MM.1S (cell line): ENCODE data around the gene RHOH.

ENCODE experiments used
- DNase-seq: peaks from one replicate; pipeline ENCODE4 v3.0.0-alpha.2; 2015
- H2AFZ ChIP-seq: fragments of 300-600 bp; sonication (generic); 2 replicates; pipeline ENCODE4 v1.6.0; 2016; ENCODE audit warnings: antibody characterized with exemption, low read length
- H3F3A ChIP-seq: fragments of 300-600 bp; sonication (generic); 2 replicates; pipeline ENCODE4 v1.6.1; 2016; ENCODE audit warnings: mild to moderate bottlenecking, antibody characterized with exemption, low read length, moderate library complexity, mixed read lengths; ENCODE audit not compliant: insufficient read depth
- H3K27ac ChIP-seq: fragments of 300-600 bp; sonication (generic); 2 replicates; pipeline ENCODE4 v1.5.1; 2016; ENCODE audit warnings: mild to moderate bottlenecking, low read length
- H3K27me3 ChIP-seq: fragments of 300-600 bp; sonication (generic); replicated peaks from 2 replicates; pipeline ENCODE4 v1.6.0; 2016; ENCODE audit warnings: low read length; ENCODE audit not compliant: insufficient read depth
- H3K36me3 ChIP-seq: fragments of 300-600 bp; sonication (generic); replicated peaks from 2 replicates; pipeline ENCODE4 v1.6.1; 2016; ENCODE audit warnings: mild to moderate bottlenecking, low read length, mixed read lengths; ENCODE audit not compliant: insufficient read depth
- H3K4me1 ChIP-seq: fragments of 300-600 bp; sonication (generic); 2 replicates; pipeline ENCODE4 v1.6.1; 2016; ENCODE audit warnings: low read length, mixed read lengths
- H3K4me2 ChIP-seq: fragments of 300-600 bp; sonication (generic); 2 replicates; pipeline ENCODE4 v1.6.0; 2016; ENCODE audit warnings: low read depth, low read length
- H3K4me3 ChIP-seq: fragments of 300-600 bp; sonication (generic); 2 replicates; pipeline ENCODE4 v1.5.1; 2016; ENCODE audit warnings: low read length, mixed read lengths
- H3K79me2 ChIP-seq: fragments of 300-600 bp; sonication (generic); 2 replicates; pipeline ENCODE4 v1.6.1; 2016; ENCODE audit warnings: mixed run types, low read length, mixed read lengths
- H3K9ac ChIP-seq: fragments of 300-600 bp; sonication (generic); 2 replicates; pipeline ENCODE4 v1.6.1; 2016; ENCODE audit warnings: low read length, mixed read lengths
- H3K9me2 ChIP-seq: fragments of 300-600 bp; sonication (generic); replicated peaks from 2 replicates; pipeline ENCODE4 v1.6.1; 2016; ENCODE audit warnings: mild to moderate bottlenecking, low read length, mixed read lengths; ENCODE audit not compliant: insufficient read depth
- H3K9me3 ChIP-seq: fragments of 300-600 bp; sonication (generic); replicated peaks from 2 replicates; pipeline ENCODE4 v1.6.1; 2016; ENCODE audit warnings: mild to moderate bottlenecking, low read length, mixed read lengths; ENCODE audit not compliant: insufficient read depth
- H4K20me1 ChIP-seq: fragments of 300-600 bp; sonication (generic); 2 replicates; pipeline ENCODE4 v1.6.1; 2016; ENCODE audit warnings: mild to moderate bottlenecking, low read length, moderate library complexity, mixed read lengths; ENCODE audit not compliant: insufficient read depth
- CTCF ChIP-seq: fragments of 300-600 bp; sonication (generic); IDR thresholded peaks from 2 replicates; pipeline ENCODE4 v1.5.1; 2016; ENCODE audit warnings: antibody characterized with exemption, low read length, mixed read lengths
- EZH2 ChIP-seq: fragments of 300-600 bp; sonication (generic); optimal IDR thresholded peaks from 2 replicates; pipeline ENCODE3; 2017; ENCODE audit warnings: low read depth, mild to moderate bottlenecking, antibody characterized with exemption, low read length, mixed read lengths
- EZH2phosphoT487 ChIP-seq: fragments of 300-600 bp; sonication (generic); IDR thresholded peaks from 2 replicates; pipeline ENCODE4 v1.6.1; 2018; ENCODE audit warnings: antibody characterized with exemption, low read length

RHOH gene

GRCh38 chr4:40216622-40217366 lies 20.0 kb downstream of the RHOH start:
- no peak overlapping the region for H3K9ac ChIP-seq
- DNase-seq = no peak
- no peaks in the 10 kb centered on the region for H3K27me3 ChIP-seq
- H4K20me1 ChIP-seq = peaks cover 90% of the 10 kb centered on the region
- H3K36me3 ChIP-seq = peaks cover 43% of the 10 kb centered on the region; the same call in 1 of the 2 replicates
- H3K4me3 ChIP-seq = no peak overlapping the region
- no peak for TF ChIP-seq EZH2
- no peak for TF ChIP-seq EZH2phosphoT487
- no peak for TF ChIP-seq CTCF
- H3K9me3 ChIP-seq = no peaks in the 10 kb centered on the region
- peaks cover 37% of the 10 kb centered on the region for H3K4me1 ChIP-seq
- peaks cover 13% of the 10 kb centered on the region; the same call in 1 of the 2 replicates for H3F3A ChIP-seq
- H2AFZ ChIP-seq = no peak overlapping the region
- H3K27ac ChIP-seq = no peak overlapping the region
- no peaks in the 10 kb centered on the region for H3K9me2 ChIP-seq
- H3K4me2 ChIP-seq = no peak overlapping the region
- H3K79me2 ChIP-seq = peaks cover 100% of the 10 kb centered on the region

GRCh38 chr4:40221744-40222143 lies 24.9 kb downstream of the RHOH start:
- no peak for TF ChIP-seq EZH2phosphoT487
- TF ChIP-seq CTCF = no peak
- TF ChIP-seq EZH2 = no peak
- no peaks in the 10 kb centered on the region for H3K9me3 ChIP-seq
- peaks cover 99% of the 10 kb centered on the region for H3K79me2 ChIP-seq
- H3F3A ChIP-seq = peaks cover 47% of the 10 kb centered on the region
- H3K36me3 ChIP-seq = peaks cover 45% of the 10 kb centered on the region
- H3K27ac ChIP-seq = no peak overlapping the region
- DNase-seq = no peak
- H3K27me3 ChIP-seq = no peaks in the 10 kb centered on the region
- no peak overlapping the region for H3K4me2 ChIP-seq
- no peak overlapping the region for H3K9ac ChIP-seq
- H3K4me3 ChIP-seq = no peak overlapping the region
- H2AFZ ChIP-seq = no peak overlapping the region
- no peaks in the 10 kb centered on the region for H3K9me2 ChIP-seq
- peaks cover 66% of the 10 kb centered on the region for H4K20me1 ChIP-seq
- peaks cover 33% of the 10 kb centered on the region for H3K4me1 ChIP-seq

- H3K4me3 ChIP-seq = no peak overlapping the region
- H3K27me3 ChIP-seq = no peaks in the 10 kb centered on the region
- H3K27ac ChIP-seq = no peak overlapping the region
- peaks cover 99% of the 10 kb centered on the region for H3K79me2 ChIP-seq
- no peak overlapping the region for H3K9ac ChIP-seq
- H4K20me1 ChIP-seq = peaks cover 55% of the 10 kb centered on the region
- peaks cover 41% of the 10 kb centered on the region for H3K4me1 ChIP-seq
- peaks cover 62% of the 10 kb centered on the region for H3F3A ChIP-seq
- no peak for TF ChIP-seq EZH2
- no peak for TF ChIP-seq EZH2phosphoT487
- TF ChIP-seq CTCF = no peak
- DNase-seq = no peak
- no peak overlapping the region for H2AFZ ChIP-seq
- no peaks in the 10 kb centered on the region for H3K9me3 ChIP-seq
- no peaks in the 10 kb centered on the region for H3K9me2 ChIP-seq
- H3K4me2 ChIP-seq = no peak overlapping the region
- peaks cover 40% of the 10 kb centered on the region for H3K36me3 ChIP-seq
These were observed 26.5 kb downstream of the RHOH start for GRCh38 chr4:40223343-40223742.
